Osteoblast (primary cell): ENCODE measurements around the gene PRPSAP1. TPM values are rescaled to one million over a fixed set of nuclear protein-coding genes. Genes with fewer than 3 reads are reported as not detected.

Experiments
- DNase-seq: peaks from one replicate; pipeline ENCODE4 v3.0.0; 2011; ENCODE audit warnings: low spot score, mixed read lengths; ENCODE audit not compliant: insufficient read length; ENCODE audit errors: missing footprints
- H2AFZ ChIP-seq: 2 replicates; pipeline ENCODE4 v1.6.0; 2011; ENCODE audit warnings: mild to moderate bottlenecking, low read length
- H3K27ac ChIP-seq: 2 replicates; pipeline ENCODE4 v1.5.1; 2011; ENCODE audit warnings: mild to moderate bottlenecking, low read depth, low read length, moderate library complexity
- H3K27me3 ChIP-seq: 2 replicates; pipeline ENCODE4 v1.6.0; 2012; ENCODE audit warnings: mild to moderate bottlenecking, control low read depth, inconsistent platforms, low read length, moderate library complexity; ENCODE audit not compliant: insufficient read depth
- H3K36me3 ChIP-seq: 2 replicates; pipeline ENCODE4 v1.5.1; 2011; ENCODE audit warnings: mild to moderate bottlenecking, low read length, control low read depth, moderate library complexity; ENCODE audit not compliant: insufficient read depth
- H3K4me1 ChIP-seq: 2 replicates; pipeline ENCODE4 v1.5.1; 2011; ENCODE audit warnings: mild to moderate bottlenecking, low read length, control low read depth, moderate library complexity; ENCODE audit not compliant: insufficient read depth
- H3K4me2 ChIP-seq: 2 replicates; pipeline ENCODE4 v1.6.0; 2011; ENCODE audit warnings: mild to moderate bottlenecking, low read length; ENCODE audit not compliant: insufficient read depth
- H3K4me3 ChIP-seq: fragments of 200-600 bp; sonication (generic); 3 replicates; pipeline ENCODE4 v1.5.1; 2012; ENCODE audit warnings: mild to moderate bottlenecking, low read length, inconsistent platforms; ENCODE audit not compliant: insufficient read depth
- H3K79me2 ChIP-seq: 2 replicates; pipeline ENCODE4 v1.6.0; 2012; ENCODE audit warnings: mild to moderate bottlenecking, low read length, control low read depth, inconsistent platforms; ENCODE audit not compliant: insufficient read depth
- H3K9me3 ChIP-seq: 2 replicates; pipeline ENCODE4 v1.5.1; 2011; ENCODE audit warnings: low read depth, low read length, control low read depth
- H4K20me1 ChIP-seq: 2 replicates; pipeline ENCODE4 v1.6.0; 2012; ENCODE audit warnings: mild to moderate bottlenecking, low read length, control low read depth; ENCODE audit not compliant: insufficient read depth
- total RNA-seq: library from RNA; depleted of rRNA; stranded (reverse); fragments of >200 nt; gene quantifications from 2 replicates; pipeline ENCODE4 v1.2.3, GENCODE V29; 2012
- TF ChIP-seq, protein P1 (sequence below): IDR thresholded peaks from 2 replicates; pipeline ENCODE4 v1.5.1; 2011; ENCODE audit warnings: mild to moderate bottlenecking, low read depth, low read length, moderate library complexity; ENCODE audit errors: extremely low read depth

The PRPSAP1 gene
- total RNA-seq, 1 donor, result 79.6 TPM

DNA sequence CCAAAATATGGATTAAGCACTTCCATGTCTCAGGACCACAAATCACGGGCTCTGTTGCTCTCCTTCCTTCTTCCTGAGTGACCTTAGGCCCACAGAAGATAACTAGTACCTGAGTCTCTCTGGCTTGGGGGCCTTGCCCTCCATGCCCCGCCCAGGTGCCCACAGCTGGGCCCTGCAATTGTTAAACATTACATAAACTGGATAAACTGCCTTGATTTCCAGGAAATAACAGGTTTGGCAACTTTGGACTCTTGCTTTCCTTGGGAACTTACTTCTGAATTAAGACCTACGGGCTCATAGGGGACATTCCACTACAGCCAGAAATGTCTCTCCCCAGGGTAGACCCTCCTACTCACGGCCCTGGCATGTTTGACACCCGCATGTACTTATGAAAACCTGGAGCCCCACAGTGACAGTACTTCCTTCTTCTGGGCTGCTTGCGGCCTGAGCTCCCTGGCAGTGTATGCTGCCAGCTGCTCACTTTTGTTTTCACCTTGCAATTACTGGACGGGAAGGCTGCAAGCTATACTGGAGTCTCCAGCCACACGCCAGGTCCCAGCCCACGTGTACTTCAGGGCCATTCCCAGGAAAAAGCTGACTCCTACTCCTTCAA, 90.9 kb downstream of the PRPSAP1 start:
- no peaks in the 10 kb centered on the region for H3K36me3 ChIP-seq
- TF ChIP-seq, protein P1, sequence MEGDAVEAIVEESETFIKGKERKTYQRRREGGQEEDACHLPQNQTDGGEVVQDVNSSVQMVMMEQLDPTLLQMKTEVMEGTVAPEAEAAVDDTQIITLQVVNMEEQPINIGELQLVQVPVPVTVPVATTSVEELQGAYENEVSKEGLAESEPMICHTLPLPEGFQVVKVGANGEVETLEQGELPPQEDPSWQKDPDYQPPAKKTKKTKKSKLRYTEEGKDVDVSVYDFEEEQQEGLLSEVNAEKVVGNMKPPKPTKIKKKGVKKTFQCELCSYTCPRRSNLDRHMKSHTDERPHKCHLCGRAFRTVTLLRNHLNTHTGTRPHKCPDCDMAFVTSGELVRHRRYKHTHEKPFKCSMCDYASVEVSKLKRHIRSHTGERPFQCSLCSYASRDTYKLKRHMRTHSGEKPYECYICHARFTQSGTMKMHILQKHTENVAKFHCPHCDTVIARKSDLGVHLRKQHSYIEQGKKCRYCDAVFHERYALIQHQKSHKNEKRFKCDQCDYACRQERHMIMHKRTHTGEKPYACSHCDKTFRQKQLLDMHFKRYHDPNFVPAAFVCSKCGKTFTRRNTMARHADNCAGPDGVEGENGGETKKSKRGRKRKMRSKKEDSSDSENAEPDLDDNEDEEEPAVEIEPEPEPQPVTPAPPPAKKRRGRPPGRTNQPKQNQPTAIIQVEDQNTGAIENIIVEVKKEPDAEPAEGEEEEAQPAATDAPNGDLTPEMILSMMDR, result no peak
- H3K27ac ChIP-seq, result peak overlapping the region; percentile 56
- H3K4me3 ChIP-seq, result no peak overlapping the region
- H3K4me2 ChIP-seq, result no peak overlapping the region
- peaks cover 32% of the 10 kb centered on the region for H3K4me1 ChIP-seq
- H2AFZ ChIP-seq, result peak overlapping the region; percentile 53
- no peaks in the 10 kb centered on the region for H3K9me3 ChIP-seq
- peaks cover 24% of the 10 kb centered on the region for H3K79me2 ChIP-seq
- no peaks in the 10 kb centered on the region for H4K20me1 ChIP-seq
- H3K27me3 ChIP-seq, result no peaks in the 10 kb centered on the region
- peak; percentile 18 for DNase-seq

DNA sequence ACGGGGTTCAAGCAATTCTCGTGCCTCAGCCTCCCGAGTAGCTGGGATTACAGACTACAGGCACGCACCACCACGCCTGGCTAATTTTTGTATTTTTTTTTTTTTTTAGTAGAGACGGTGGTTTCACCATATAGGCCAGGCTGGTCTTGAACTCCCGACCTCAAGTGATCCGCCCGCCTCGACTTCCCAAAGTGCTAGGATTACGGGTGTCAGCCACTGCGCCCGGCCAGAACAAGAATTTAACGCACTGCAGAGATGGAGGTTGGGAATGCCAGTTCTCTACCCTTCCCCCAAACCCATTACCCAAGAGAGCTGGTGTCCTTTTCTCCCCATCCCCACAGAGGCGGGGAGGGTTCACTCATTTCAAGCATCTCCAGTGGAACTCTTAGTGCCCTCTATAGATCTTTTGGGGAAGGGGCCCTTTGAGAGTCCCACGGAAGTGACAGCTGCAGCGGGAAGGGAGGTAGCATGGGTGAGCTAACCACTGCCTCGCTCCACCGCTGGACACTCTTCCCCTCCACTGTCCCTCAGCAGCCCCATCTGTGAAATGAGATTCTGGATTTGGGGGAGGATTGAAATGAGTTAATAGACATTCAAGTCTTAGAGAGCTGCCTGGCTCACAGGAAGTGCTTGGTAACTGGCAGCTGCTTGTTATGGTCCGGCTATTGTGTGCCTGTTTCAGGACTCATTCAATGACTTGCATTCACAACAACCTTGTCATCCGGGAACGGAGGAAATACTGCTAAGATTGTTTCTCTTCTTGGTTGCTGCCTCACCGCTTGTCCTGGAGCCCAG, 92.1 kb downstream of the PRPSAP1 start:
- Histone ChIP-seq H3K9me3 (no peaks in the 10 kb centered on the region), H2AFZ (peak overlapping the region; percentile 53), H3K4me1 (peaks cover 24% of the 10 kb centered on the region), H3K27me3 (no peaks in the 10 kb centered on the region), H4K20me1 (no peaks in the 10 kb centered on the region), H3K4me2 (peak overlapping the region; percentile 8), H3K79me2 (peaks cover 13% of the 10 kb centered on the region), H3K27ac (peak overlapping the region; percentile 56), H3K4me3 (no peak overlapping the region), H3K36me3 (no peaks in the 10 kb centered on the region)
- DNase-seq, result peak; percentile 98
- TF ChIP-seq, protein P1, result no peak

GRCh38 chr17:76260669-76261068, 93.0 kb downstream of the PRPSAP1 start:
- Histone ChIP-seq H2AFZ (no peak overlapping the region), H3K36me3 (no peaks in the 10 kb centered on the region), H3K4me3 (no peak overlapping the region), H3K9me3 (no peaks in the 10 kb centered on the region), H3K79me2 (peaks cover 4% of the 10 kb centered on the region), H4K20me1 (no peaks in the 10 kb centered on the region), H3K27me3 (no peaks in the 10 kb centered on the region), H3K27ac (no peak overlapping the region), H3K4me1 (peaks cover 20% of the 10 kb centered on the region), H3K4me2 (no peak overlapping the region)
- no peak for DNase-seq
- TF ChIP-seq, protein P1, result no peak

DNA sequence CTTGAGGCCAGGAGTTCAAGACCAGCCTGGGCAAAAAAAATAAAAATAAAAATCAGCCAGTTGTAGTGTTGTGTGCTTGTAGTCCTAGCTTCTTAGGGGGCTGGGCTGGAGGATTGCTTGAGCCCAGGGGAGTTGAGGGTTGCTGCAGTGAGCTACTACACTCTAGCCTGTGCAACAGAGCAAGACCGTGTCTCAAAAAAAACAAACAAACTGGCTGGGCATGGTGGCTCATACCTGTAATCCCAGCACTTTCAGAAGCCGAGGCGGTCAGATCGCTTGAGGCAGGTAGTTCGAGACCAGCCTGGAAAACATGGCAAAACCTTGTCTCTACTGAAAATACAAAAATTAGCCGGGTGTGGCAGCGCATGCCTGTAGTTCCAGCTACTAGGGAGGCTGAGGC, 93.5 kb downstream of the PRPSAP1 start:
- no peak overlapping the region for H3K4me3 ChIP-seq
- peaks cover 20% of the 10 kb centered on the region for H3K4me1 ChIP-seq
- H4K20me1 ChIP-seq, result no peaks in the 10 kb centered on the region
- no peak for DNase-seq
- TF ChIP-seq, protein P1, result no peak
- no peak overlapping the region for H3K27ac ChIP-seq
- no peaks in the 10 kb centered on the region for H3K36me3 ChIP-seq
- no peaks in the 10 kb centered on the region for H3K79me2 ChIP-seq
- H2AFZ ChIP-seq, result no peak overlapping the region
- H3K4me2 ChIP-seq, result no peak overlapping the region
- no peaks in the 10 kb centered on the region for H3K27me3 ChIP-seq
- H3K9me3 ChIP-seq, result no peaks in the 10 kb centered on the region
